OCI-LY7 (cell line): ENCODE results near the gene PGF. TPM values are rescaled to one million over a fixed set of nuclear protein-coding genes. Genes with fewer than 3 reads are reported as not detected.

Source experiments
- BruUV-seq: library from RNA; stranded (reverse); fragments of 400-500 nt; replicated peaks from 2 replicates; lab custom pipeline; 2021; lab: Mats Ljungman, UMichigan
- CTCF ChIA-PET: fragments of 300-600 bp; sonication (Branson Sonifier 250); formaldehyde crosslinking; loops from one replicate; lab custom pipeline; 2022; ENCODE audit warnings: antibody characterized with exemption; ENCODE audit not compliant: unreplicated experiment; lab: Charles Lee
- POLR2A ChIA-PET: fragments of 300-600 bp; sonication (Branson Sonifier 250); formaldehyde crosslinking; loops from one replicate; lab custom pipeline; 2022; ENCODE audit warnings: antibody characterized with exemption; lab: Charles Lee
- DNase-seq: peaks from one replicate; pipeline ENCODE4 v3.0.0-alpha.2; 2015; ENCODE audit warnings: low spot score
- H2AFZ ChIP-seq: fragments of 200-600 bp; sonication (generic), shearing (Covaris generic); 2 replicates; pipeline ENCODE4 v1.6.1; 2014; ENCODE audit warnings: mild to moderate bottlenecking, antibody characterized with exemption, low read length, moderate library complexity
- H3K27ac ChIP-seq: fragments of 200-600 bp; sonication (generic); 2 replicates; pipeline ENCODE4 v1.5.1; 2014; ENCODE audit warnings: mixed run types, low read depth, mild to moderate bottlenecking, moderate library complexity, low read length, inconsistent platforms; ENCODE audit not compliant: poor library complexity, severe bottlenecking
- H3K36me3 ChIP-seq: fragments of 200-600 bp; sonication (generic); 2 replicates; pipeline ENCODE4 v1.6.1; 2014; ENCODE audit warnings: mild to moderate bottlenecking, antibody characterized with exemption, low read length, moderate library complexity, mixed read lengths; ENCODE audit not compliant: insufficient read depth
- H3K4me1 ChIP-seq: fragments of 200-600 bp; sonication (generic); 2 replicates; pipeline ENCODE4 v1.5.1; 2014; ENCODE audit warnings: mild to moderate bottlenecking, low read length; ENCODE audit not compliant: insufficient read depth, poor library complexity, severe bottlenecking
- H3K4me2 ChIP-seq: fragments of 200-600 bp; sonication (generic); 2 replicates; pipeline ENCODE4 v1.6.1; 2014; ENCODE audit warnings: mild to moderate bottlenecking, low read length
- H3K4me3 ChIP-seq: fragments of 200-600 bp; sonication (generic); 2 replicates; pipeline ENCODE4 v1.5.1; 2014; ENCODE audit warnings: mild to moderate bottlenecking, low read depth, low read length; ENCODE audit not compliant: poor library complexity, severe bottlenecking
- H3K79me2 ChIP-seq: fragments of 200-600 bp; sonication (generic); 2 replicates; pipeline ENCODE4 v1.6.1; 2016; ENCODE audit warnings: low read depth, mild to moderate bottlenecking, low read length, moderate library complexity, mixed read lengths; ENCODE audit not compliant: insufficient read depth
- H3K9me2 ChIP-seq: fragments of 200-600 bp; sonication (generic); 2 replicates; pipeline ENCODE4 v1.6.1; 2016; ENCODE audit warnings: mild to moderate bottlenecking, low read length, mixed read lengths; ENCODE audit not compliant: insufficient read depth
- H3K9me3 ChIP-seq: fragments of 200-600 bp; sonication (generic); 2 replicates; pipeline ENCODE4 v1.6.1; 2014; ENCODE audit warnings: mild to moderate bottlenecking, mixed run types, low read length, mixed read lengths
- H4K20me1 ChIP-seq: fragments of 200-600 bp; sonication (generic); 2 replicates; pipeline ENCODE4 v1.6.1; 2014; ENCODE audit warnings: mild to moderate bottlenecking, antibody characterized with exemption, low read length, moderate library complexity, mixed read lengths; ENCODE audit not compliant: insufficient read depth
- CTCF ChIP-seq: fragments of 200-600 bp; sonication (generic); conservative IDR thresholded peaks from 2 replicates; pipeline ENCODE4 v1.5.1; 2014; ENCODE audit warnings: mild to moderate bottlenecking, antibody characterized with exemption, low read length, moderate library complexity, mixed read lengths
- EZH2phosphoT487 ChIP-seq: fragments of 200-600 bp; sonication (generic); IDR thresholded peaks from 2 replicates; pipeline ENCODE4 v1.6.1; 2018; ENCODE audit warnings: low read depth, borderline replicate concordance, mild to moderate bottlenecking, mixed run types, antibody characterized with exemption, low read length, moderate library complexity, mixed read lengths
- intact Hi-C: fragments of 100-400 bp; cut with micrococcal nuclease; formaldehyde crosslinking; loops from one replicate; pipeline ENCODE4 v1.10.0; 2022; ENCODE audit not compliant: unreplicated experiment
- total RNA-seq, 2 experiments: library from RNA; depleted of rRNA in 1 of 2; stranded (reverse); fragments of >200 nt in 1 of 2; shearing (Covaris generic) in 1 of 2; gene quantifications; 2 replicates each; pipeline ENCODE4 v1.2.3, GENCODE V29; 2014 to 2022

The PGF gene
- total RNA-seq, 2 experiments from 2014 or later, result 0.09 to 0.19 TPM

DNA sequence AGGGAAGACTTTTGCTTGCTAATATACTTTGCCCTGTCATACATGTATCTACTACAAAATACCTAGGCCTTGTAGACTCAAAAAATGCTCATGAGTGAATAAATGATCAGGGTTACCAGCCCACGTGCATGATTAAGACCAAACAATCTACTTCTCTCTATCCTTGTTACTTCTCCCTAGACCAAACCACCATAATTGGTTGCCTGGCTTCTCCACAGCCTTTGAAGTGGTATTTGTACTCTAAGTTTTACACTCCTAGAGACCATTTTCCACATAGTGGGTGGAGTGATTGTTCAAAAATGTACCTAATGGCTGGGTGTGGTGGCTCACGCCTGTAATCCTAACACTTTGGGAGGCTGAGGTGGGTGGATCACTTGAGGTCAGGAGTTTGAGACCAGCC lies 18.2 kb downstream of the PGF start:
- intact Hi-C loops, result no loop called here
- Histone ChIP-seq H3K9me2 (no peaks in the 10 kb centered on the region), H4K20me1 (no peaks in the 10 kb centered on the region), H3K4me1 (peaks cover 42% of the 10 kb centered on the region), H3K79me2 (no peaks in the 10 kb centered on the region), H2AFZ (no peak overlapping the region), H3K4me2 (no peak overlapping the region), H3K36me3 (no peaks in the 10 kb centered on the region), H3K9me3 (no peaks in the 10 kb centered on the region), H3K27ac (no peak overlapping the region), H3K4me3 (no peak overlapping the region)
- BruUV-seq, result no TSS peak
- ChIA-PET POLR2A (no interaction called here), CTCF (no interaction called here)
- DNase-seq, result no peak
- TF ChIP-seq CTCF, result no peak
- no peak for TF ChIP-seq EZH2phosphoT487

DNA sequence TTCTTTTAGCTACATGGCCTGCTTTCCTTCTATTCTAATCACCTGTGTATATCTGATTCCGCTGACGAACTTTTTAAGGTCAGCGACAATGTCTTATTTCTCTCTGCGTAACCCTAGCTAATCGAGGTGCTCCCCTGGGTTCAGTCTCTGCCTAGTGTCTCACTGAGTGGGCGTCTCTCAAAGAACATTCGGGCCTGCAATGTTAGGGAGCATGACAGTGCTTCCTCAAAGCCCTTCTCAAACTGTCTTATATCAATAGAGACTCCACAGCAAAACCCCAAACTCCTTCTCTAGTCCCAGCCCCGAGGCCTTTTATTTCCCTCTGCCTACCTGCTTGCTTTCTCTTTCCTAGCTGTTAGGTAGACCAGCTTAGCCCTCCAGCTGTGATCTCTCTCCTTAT lies 18.7 kb downstream of the PGF start:
- Histone ChIP-seq H3K4me1 (peaks cover 37% of the 10 kb centered on the region), H3K9me3 (no peaks in the 10 kb centered on the region), H4K20me1 (no peaks in the 10 kb centered on the region), H3K27ac (no peak overlapping the region), H3K9me2 (no peaks in the 10 kb centered on the region), H3K36me3 (no peaks in the 10 kb centered on the region), H3K79me2 (no peaks in the 10 kb centered on the region), H2AFZ (no peak overlapping the region), H3K4me2 (no peak overlapping the region), H3K4me3 (no peak overlapping the region)
- no peak for TF ChIP-seq EZH2phosphoT487
- no peak for TF ChIP-seq CTCF
- intact Hi-C loops, result no loop called here
- DNase-seq, result no peak
- BruUV-seq, result no TSS peak
- ChIA-PET CTCF (no interaction called here), POLR2A (no interaction called here)

DNA sequence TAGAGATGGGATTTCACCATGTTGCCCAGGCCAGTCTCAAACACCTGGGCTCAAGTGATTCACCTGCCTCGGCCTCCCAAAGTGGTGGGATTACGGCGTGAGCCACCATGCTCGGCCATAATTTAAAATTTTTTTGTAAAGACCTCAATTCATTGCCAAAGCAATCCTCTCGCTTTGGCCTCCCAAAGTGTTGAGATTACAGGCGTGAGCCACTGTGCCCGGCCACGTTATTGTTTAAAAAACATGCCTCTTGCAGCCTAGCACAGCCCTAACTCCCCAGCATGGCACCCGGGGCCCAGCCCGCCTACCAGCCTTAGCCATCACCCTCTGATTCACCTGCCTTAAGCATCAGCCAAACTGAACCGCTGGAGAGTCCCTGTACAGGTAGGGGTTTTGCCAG lies 19.2 kb downstream of the PGF start:
- H4K20me1 ChIP-seq, result no peaks in the 10 kb centered on the region
- no peak overlapping the region for H3K4me3 ChIP-seq
- no peaks in the 10 kb centered on the region for H3K9me3 ChIP-seq
- no peaks in the 10 kb centered on the region for H3K9me2 ChIP-seq
- ChIA-PET CTCF (no interaction called here), POLR2A (interaction anchor here (0.5 kb wide), 1 partner anchor 229 kb away, joined by 4 read pairs; no protein-coding TSS in a partner anchor)
- no TSS peak for BruUV-seq
- no peaks in the 10 kb centered on the region for H3K79me2 ChIP-seq
- no peak for DNase-seq
- H3K4me2 ChIP-seq, result no peak overlapping the region
- no peaks in the 10 kb centered on the region for H3K36me3 ChIP-seq
- no peak for TF ChIP-seq CTCF
- no peak for TF ChIP-seq EZH2phosphoT487
- peaks cover 31% of the 10 kb centered on the region for H3K4me1 ChIP-seq
- intact Hi-C loops, result no loop called here
- no peak overlapping the region for H3K27ac ChIP-seq
- no peak overlapping the region for H2AFZ ChIP-seq
